ENCODE measurements around the gene CFAP58.

DNA sequence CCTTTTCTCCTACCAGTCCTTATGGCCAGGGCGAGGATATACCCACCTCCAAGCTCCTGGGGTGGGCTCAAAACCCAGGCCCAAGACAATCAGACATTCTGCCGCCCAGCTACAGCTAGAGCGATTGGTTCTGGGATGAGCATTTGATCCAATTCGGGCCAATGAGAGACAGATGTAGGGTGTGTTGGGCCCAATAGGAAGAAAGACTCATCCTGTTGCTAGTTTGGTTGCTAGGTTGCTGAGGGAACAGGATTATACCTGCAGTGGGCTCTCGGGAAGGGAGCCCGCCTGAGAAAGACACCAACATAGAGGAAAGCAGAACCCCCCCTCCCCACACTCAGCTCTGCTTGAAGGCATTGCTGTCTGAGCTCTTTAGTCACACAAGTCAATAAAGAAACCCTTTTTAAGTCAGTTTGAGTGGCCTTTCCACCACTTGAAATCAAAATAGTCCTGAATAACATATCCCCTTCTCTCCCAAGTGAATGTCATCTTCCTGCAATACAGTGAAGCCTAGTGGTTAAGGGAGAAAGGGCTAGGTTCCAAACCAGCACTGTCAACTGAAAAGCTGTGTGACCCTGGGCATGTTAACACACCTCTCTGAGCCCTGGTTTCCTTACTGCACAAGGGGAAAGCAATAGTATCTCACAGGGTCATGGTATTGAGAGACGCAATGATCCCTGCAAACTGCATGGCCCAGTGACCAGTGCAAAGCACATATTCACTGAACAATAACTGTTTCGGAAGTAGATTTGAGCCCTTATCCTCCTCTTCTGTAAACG, 37.1 kb upstream of the CFAP58 start:
- TF ChIP-seq POLR2AphosphoS5 (IDR thresholded peaks at IDR 0.05) (no peak), POLR2A (IDR thresholded peaks at IDR 0.05) (no peak)
- TF ChIP-seq, protein P1, sequence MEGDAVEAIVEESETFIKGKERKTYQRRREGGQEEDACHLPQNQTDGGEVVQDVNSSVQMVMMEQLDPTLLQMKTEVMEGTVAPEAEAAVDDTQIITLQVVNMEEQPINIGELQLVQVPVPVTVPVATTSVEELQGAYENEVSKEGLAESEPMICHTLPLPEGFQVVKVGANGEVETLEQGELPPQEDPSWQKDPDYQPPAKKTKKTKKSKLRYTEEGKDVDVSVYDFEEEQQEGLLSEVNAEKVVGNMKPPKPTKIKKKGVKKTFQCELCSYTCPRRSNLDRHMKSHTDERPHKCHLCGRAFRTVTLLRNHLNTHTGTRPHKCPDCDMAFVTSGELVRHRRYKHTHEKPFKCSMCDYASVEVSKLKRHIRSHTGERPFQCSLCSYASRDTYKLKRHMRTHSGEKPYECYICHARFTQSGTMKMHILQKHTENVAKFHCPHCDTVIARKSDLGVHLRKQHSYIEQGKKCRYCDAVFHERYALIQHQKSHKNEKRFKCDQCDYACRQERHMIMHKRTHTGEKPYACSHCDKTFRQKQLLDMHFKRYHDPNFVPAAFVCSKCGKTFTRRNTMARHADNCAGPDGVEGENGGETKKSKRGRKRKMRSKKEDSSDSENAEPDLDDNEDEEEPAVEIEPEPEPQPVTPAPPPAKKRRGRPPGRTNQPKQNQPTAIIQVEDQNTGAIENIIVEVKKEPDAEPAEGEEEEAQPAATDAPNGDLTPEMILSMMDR (IDR thresholded peaks at IDR 0.05): no peak
